GM19193 (cell line): ENCODE data around the gene MAP3K4.

Experiments used
- POLR2A ChIP-seq: IDR thresholded peaks from 4 replicates; pipeline ENCODE4 v1.6.1; 2011; ENCODE audit not compliant: insufficient read depth, insufficient read length; ENCODE audit errors: extremely low read depth

Gene MAP3K4

GRCh38 chr6:160991406-160992060 lies at the start of gene MAP3K4:
Gene MAP3K4, plus strand, starts transcription at chr6:160991769. Its CDS starts 163 bp downstream, at chr6:160991932.
- peak; percentile 80 for TF ChIP-seq POLR2A

- TF ChIP-seq POLR2A: no peak
Measured at GRCh38 chr6:160943997-160944396, 47.6 kb upstream of the MAP3K4 start.

- TF ChIP-seq POLR2A: no peak
Measured at GRCh38 chr6:160945516-160946177, 45.9 kb upstream of the MAP3K4 start.

GRCh38 chr6:160949531-160949930 lies 42.0 kb upstream of the MAP3K4 start:
- no peak for TF ChIP-seq POLR2A

- no peak for TF ChIP-seq POLR2A
Measured at GRCh38 chr6:160950507-160950906, 41.1 kb upstream of the MAP3K4 start.

- no peak for TF ChIP-seq POLR2A
Measured at GRCh38 chr6:160951187-160952030, 40.2 kb upstream of the MAP3K4 start.

- TF ChIP-seq POLR2A: no peak
Measured at GRCh38 chr6:160952633-160953281, 38.8 kb upstream of the MAP3K4 start.

GRCh38 chr6:160955508-160956295 lies 35.9 kb upstream of the MAP3K4 start:
- no peak for TF ChIP-seq POLR2A

GRCh38 chr6:160956300-160957035 lies 35.1 kb upstream of the MAP3K4 start:
- no peak for TF ChIP-seq POLR2A

GRCh38 chr6:160959726-160960435 lies 31.7 kb upstream of the MAP3K4 start:
- TF ChIP-seq POLR2A: no peak

GRCh38 chr6:160960839-160961238 lies 30.7 kb upstream of the MAP3K4 start:
- no peak for TF ChIP-seq POLR2A

GRCh38 chr6:160962835-160963623 lies 28.5 kb upstream of the MAP3K4 start:
- no peak for TF ChIP-seq POLR2A

GRCh38 chr6:160963651-160964050 lies 27.9 kb upstream of the MAP3K4 start:
- no peak for TF ChIP-seq POLR2A

- TF ChIP-seq POLR2A: no peak
Measured at GRCh38 chr6:160965893-160966292, 25.7 kb upstream of the MAP3K4 start.
